ENCODE measurements around the gene DKK1.
"Not testable (repeated sequence)": the region's sequence is repeated elsewhere in the genome, so short reads cannot be mapped to it uniquely, and the experiment has no call there.

Gene DKK1

DNA sequence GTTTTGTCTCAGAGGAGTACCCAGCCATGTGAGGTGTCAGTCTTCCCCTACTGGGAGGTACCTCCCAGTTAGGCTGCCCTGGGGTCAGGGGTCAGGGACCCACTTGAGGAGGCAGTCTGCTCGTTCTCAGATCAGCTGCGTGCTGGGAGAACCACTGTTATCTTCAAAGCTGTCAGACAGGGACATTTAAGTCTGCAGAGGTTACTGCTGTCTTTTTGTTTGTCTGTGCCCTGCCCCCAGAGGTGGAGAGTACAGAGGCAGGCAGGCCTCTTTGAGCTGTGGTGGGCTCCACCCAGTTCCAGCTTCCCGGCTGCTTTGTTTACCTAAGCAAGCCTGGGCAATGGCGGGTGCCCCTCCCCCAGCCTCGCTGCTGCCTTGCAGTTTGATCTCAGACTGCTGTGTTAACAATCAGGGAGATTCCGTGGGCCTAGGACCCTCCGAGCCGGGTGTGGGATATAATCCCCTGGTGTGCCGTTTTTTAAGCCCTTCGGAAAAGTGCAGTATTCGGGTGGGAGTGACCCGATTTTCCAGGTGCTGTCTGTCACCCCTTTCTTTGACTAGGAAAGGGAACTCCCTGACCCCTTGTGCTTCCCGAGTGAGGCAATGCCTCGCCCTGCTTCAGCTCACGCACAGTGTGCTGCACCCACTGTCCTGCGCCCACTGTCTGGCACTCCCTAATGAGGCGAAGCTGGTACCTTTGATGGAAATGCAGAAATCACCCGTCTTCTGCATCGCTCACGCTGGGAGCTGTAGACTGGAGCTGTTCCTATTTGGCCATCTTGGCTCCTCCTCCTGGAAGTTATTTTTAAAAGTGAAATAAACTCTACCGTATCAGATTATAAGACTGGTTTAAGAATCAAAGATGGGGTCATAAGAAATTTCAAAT, 51.7 kb downstream of the DKK1 start:
- DNase-seq (ENCODE audit: low read depth in 4 of 4, low spot score in 1 of 4): not testable (repeated sequence)
